GM19455 (cell line): ENCODE measurements around the gene ULK1.
A peak's percentile ranks its signal among the peaks of the same experiment; 100 is the strongest.
"Not testable (repeated sequence)": the region's sequence is repeated elsewhere in the genome, so short reads cannot be mapped to it uniquely, and the experiment has no call there.

Experiments
- ATAC-seq: cut with Tn5 transposase; IDR thresholded peaks from one replicate; pipeline ENCODE4 v1.9.1; 2021; ENCODE audit not compliant: unreplicated experiment

ULK1 gene

DNA sequence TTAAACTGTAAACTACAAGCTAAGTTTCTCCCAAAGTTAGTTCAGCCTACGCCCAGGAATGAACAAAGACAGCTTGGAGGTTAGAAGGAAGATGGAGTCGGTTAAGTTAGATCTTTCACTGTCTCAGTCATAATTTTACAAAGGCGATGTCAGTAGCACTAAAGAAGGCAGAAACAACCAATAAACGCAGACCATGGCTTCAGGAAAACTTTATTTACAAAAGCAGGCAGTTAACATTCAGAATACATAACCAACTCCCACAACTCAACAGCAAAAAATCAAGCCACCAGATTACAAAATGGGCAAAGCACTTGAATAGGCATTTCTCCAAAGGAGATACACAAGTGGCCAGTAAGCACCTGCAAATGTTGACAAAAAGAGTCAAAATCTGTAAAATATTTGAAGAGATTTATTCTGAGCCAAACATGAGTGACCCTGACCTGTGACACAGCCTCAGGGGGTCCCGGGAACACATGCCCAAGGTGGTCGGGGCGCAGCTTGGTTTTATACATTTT is 8.8 kb upstream of the ULK1 start:
- ATAC-seq, result no peak

DNA sequence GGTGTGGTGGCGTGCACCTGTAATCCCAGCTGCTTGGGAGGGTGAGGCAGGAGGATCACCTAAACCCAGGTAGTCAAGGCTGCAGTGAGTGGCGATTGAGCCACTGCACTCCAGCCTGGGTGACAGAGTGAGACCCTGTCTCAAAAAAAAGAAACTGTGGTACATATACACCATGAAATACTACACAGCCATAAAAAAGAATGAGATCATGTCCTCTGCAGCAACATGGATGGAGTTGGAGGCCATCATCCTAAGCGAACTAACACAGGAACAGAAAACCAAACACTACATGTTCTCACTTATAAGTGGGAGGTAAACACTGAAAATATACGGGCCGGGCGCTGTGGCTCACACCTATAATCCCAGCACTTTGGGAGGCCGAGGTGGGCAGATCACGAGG is 2.7 kb upstream of the ULK1 start:
- not testable (repeated sequence) for ATAC-seq

DNA sequence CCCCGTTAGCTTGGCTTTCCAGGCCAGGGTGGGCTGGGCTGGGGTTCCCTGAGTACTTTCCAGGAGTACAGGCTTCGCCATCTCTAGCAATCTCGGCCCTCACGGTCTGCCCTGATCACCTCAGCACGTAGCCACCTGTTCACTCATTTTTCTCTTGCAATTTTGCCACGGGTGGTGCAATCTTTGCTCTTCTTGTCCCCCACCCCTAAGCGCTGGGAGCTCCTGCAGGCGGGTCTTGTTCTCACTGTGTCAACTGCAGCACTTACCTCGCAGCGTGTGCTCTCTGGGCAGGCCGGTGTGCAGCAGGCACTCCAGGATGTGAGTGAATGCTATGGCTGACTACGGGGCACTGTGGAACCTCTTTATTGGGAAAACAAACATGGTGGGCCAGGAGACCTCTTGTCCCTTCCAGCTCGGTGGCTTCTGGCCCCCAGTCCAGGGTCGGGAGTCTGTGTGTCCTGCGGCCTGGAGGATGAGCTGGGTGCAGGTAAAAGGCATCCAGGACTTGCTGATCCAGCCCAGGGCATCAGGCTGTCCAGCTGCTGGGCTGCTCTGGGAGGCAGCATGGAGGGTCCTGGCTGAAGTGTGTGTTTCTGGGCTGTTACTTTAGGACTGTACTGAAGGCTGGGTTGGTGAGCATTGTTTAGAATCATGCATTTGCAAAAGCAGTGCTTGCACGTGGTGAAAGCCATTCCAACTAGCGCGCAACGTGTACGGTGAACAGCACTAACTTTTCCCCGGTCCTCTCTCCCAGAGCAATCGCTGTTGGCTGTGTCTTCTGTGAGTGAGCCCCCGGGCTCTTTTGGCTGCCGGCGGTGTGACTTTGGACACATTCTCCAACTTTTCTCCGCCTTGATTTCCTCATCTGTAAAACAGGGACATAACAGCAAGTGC is 1.5 kb upstream of the ULK1 start:
- ATAC-seq, result no peak

DNA sequence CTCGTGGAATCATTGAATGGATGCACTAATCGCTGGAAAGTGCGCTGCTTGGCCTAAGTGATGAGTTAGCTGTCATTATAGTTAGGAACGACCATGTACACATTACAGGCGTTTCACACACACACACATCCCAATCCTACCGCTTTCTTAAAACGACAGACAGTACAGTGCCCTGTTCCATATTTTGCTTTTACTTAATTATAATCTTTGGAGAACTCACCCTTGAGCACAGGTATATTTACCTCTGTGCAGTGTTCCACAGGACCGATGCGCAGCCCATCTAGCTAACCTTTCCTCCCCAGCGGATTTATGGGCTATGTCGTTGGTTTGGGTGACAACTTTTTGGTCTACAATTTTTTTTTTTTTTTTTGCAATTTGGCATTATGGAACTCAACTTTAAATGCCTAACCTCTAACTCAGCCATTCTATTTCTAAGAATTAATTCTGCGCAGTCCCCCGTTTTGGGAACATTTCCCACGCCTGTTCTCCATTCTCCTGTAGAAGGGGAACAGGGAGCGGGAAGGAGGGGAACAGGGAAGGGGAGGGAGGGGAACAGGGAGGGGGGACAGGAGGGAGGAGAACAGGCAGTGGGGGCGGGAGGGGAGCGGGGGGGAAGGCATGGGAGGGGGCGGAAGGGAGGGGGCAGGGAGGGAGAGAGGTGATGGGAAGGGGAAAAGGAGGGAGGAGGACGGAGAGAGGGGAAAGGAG is 663 bp upstream of the ULK1 start:
- ATAC-seq, result no peak

DNA sequence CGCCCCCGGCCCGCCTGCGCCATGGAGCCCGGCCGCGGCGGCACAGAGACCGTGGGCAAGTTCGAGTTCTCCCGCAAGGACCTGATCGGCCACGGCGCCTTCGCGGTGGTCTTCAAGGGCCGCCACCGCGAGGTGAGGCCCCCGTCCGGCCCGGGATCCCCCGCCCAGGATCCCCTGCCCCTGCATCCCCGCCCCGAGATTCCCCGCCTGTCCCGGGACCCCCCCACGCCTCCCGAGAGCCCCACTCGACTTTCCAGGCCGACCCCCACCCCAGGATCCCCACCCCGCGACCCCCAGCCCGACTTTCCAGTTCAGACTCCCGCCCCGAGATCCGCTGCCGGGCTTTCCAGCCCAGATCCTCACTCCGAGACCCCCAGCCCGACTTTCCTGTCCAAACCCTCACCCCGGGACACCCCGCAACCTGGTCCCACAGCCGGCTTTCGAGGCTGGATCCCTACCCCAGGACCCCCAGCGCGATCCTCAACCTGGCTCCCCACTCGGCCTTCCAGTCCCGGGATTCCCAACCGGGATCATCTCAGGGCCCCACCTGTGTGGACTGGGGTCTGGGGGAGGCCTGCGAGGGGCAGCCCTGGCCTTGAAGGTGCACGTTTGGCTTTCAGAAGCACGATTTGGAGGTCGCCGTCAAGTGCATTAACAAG is 688 bp downstream of the ULK1 start:
- no peak for ATAC-seq

DNA sequence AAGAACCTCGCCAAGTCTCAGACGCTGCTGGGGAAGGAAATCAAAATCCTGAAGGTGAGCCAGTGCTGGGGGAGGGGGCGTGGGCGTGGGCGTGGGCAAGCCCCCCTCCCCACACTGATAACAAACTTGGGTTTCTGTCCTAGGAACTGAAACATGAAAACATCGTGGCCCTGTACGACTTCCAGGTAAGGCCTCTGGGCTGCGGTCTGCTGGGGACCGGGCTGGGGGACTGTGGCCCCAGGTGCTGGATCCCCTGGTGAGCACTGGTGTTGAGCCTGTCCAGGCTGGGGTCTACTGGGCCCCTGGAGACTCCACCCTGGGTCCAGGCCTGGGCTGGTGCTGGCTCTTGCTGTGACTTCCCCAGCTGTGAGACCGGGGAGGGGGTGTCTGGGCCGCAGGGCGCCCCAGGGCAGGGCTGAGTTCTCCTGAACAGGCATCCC is 1.2 kb downstream of the ULK1 start:
- ATAC-seq, result peak; percentile 9

DNA sequence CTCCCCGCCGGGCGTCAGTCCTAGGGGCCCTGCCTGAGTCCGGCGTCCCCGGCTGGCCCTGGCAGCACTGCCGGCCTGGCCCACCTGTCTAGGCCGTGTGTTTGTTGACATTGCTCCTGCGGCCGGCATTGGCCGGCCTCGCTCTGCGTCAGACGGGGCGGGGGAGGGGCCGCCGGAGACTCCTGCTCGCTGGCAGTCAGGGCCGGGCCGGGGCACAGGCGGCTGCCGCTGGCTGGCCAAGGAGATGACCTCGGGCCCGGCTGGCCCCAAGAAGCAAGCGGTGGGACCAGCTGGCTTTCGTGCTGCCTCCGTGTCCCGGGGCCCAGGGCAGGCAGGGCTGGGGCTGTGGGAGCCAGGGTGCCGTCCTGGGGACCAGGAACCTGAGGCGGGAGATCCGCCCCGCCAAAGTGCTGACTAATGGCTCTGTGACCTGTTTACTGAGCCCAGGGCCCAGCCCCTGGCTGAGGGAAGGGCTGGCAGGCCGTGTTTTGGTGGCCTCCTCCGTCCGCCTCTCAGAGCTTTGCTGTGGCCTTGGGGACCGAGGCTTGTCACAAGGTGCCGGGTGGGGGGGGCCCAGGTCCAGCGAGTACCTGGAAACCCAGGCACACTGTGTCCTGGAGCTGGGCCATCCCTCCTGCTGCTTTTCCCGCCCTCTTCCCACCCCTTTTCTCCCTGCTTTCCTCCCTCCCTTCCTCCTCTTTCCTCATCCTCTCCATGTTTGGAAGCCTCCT is 1.8 kb downstream of the ULK1 start:
- peak; percentile 63 for ATAC-seq

DNA sequence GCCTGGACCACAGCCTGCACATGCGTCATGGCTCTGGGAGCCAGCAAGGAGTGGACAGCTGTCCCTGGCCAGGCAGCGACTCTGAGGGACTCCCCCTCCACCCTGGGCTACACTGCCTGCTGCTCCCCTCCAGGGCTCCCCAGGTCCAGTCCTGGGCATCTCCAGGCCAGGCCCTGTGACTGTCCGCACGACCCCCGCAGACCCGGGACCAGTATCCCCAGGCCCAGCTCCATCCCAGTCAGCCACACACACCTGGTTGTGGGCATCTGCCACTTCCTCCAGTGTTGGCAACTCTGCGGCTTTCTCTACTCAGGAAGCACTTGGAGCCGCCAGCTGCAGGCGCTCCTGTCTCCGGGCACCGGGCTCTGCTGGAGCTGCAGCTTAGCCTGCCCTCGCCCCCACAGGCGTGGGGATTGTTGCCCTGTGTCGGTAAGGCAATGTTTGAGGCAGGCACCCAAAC is 2.4 kb downstream of the ULK1 start:
- ATAC-seq, result no peak

DNA sequence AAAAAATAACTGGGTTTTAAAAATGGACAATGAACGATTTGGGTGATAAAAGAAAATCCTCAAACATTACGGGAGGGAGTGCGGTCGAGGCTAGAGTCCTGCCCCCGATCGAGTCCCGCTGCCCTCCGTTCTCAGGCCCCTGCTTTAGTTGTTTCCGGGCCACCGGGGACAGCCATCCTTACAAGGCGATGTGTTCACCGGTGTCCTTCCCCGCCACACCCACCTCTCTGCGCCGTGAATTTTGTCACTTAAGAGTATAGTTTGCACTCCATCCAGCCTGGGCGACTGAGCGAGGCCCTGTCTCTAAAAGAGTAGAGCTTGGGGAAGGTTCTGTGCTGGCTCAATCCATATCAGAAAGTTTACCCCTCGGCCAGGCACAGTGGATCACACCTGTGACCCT is 2.9 kb downstream of the ULK1 start:
- ATAC-seq, result no peak

DNA sequence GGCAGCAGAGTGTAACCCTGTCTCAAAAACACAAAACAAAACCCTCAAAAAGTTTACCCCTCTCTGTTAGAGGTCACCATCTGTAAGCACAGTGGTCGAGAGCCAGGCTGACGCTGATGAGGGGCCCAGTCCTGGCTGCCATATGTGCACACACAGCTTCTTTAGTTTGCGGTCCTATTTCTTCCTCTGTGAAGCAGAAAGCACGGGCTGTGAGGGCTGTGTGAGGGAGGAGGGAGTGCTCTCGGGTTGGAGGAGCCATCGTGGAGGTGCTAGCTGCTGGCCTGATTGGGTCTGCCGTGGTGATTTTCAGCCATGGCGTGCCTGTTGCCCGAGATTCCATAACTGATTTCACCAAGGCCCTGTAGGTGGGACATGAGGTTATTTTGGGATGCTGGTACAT is 3.5 kb downstream of the ULK1 start:
- ATAC-seq, result no peak

DNA sequence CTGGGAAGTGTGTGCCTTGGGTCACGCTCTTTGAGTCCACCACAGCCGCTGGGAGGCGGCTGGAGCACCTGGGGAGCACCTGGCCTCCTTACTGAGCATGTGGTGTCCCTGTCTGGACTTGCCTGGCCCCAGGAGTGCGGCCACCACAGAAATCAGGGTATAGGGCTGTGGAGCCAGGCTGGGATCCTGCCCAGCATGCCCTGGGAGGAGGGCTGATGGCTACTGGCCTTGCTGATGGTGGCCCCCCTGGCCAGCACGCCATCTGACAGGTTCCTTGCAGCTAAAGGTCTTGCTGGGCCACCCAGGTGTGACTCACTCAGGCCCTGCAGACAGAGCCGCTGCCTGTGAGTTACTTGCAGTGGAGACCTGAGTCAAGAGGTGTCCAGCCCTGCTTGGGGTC is 6.0 kb downstream of the ULK1 start:
- no peak for ATAC-seq

DNA sequence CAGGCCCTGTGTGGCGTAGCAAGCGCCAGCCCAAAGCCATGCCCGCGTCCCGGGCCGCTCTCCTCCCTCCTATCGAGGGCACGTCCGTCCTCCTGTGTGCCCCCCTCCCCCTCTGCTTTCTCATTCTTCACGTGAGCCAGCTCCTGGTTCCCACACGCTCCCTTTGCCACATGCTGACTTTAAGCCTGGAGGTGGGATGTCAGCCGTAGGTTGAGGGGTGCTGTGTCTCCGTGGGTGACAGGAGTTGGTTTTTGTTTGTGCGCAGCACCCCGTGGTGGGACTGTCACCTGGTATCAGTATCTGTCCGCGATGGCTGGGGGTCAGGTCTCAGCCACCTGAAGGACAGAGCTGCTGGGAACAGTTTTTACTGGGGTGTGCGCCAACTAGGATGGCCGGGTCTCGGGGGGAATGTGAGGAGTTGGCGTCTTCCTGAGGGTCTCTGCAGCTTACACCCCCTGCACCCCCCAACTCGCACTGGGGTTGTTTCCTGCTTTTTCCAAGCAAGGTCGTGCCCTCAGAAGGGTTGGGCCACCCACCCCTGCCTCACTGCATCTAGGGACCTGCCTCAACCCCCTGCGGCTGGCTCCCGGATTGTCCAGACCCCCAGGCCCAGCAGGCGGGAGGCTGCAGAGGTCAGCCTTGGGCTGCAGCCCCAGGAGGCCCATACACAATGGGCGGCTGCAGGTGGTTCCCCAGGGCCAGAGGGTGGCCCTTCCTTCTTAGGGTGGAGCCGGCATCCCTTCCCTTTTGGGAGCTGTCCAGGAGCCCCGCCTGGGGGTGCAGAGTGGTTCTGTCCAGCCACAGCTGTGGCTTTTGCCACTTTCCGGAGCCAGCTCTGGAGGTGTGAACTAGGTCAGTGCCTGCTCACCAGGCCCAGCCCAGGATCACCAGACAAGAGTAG is 7.3 kb downstream of the ULK1 start:
- no peak for ATAC-seq

DNA sequence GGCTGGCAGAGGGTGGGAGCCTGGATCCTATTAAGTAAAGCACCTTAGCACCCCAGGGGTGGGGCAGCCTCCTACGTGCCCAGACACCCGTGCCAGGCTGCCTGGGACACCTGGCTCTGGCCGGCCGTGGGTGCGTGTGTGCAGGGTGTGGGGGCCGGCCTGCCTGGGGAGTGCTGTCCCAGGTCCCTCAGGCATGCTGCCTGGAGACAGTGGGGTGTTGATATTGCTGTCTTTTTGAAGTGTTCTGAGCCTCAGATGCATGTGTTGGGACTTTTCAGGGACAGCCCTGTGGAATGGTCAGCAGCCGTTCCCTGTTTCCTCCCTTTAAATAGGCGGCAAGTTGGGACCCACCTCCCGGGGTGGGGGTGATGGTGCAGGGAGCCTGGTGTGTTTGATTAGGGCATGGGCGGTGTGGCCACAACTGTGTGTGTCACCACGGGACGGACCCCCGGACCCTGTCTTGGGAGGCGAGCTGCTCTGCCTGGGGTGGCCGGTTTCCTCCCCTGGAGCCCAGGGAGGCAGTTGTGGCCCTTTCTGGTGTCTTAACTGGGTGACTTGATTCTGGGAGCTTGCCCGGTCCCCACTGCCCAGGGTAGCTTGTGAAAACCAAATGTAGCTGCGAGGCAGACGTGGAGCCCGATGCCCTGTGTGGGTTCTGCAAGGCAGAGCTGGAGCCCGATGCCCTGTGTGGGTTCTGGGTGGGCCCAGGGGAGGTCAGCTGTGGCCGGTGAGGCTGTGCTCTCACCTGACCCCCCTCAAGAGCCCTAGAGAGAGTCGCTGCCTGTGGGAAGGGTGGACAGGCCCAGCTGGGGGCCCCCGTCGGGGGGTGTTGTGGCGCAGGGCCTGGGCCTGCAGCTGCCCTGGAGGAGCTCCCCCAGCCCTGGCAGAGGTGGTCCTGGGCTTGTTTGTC is 8.2 kb downstream of the ULK1 start:
- ATAC-seq, result no peak

DNA sequence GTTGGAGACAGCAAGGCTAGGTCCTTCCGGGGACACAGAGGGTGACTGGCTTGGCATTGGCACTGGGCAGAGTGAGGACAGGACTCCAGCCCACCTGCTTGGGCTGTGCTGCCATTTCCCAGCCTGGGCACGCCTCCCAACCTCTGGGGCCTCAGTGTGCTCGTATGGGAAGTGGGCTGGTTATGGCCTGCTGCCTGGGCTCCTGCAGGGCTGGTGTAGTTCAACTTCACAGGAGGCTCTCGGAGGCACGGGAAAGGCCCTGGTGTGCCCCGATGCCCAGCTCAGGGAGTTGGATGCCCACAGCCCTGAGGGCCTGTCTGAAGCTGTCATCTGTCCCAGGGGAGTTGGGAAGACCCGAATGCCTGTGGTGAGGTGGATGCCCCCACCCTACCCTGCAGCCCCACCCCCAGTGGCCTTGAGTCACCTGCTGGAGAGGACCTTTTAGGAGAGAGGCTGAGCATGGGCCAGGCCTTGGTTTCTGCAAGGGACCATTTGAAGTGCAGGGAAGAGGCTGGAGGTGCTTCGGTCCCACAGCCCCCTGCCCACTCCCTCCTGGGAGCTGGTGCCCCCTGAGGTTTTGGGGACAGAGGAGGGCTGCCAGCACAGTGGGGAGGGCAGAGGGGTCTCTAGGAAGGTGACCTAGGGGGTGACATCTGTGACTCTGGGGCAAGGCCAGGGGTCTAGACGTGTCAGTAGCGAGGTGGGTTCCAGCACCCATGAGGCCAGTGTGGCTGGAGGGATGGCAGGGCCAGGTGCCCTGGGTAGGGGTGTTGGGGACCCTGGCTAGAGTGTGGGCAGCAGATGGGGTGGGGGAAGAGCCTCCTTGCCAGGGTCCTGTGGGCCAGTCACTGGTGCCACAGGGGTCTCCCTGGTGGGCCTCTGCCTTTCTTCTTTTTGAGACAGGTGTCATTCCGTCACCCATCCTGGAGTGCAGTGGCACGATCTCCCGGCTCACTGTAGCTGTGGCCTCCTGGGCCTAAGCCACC is 9.1 kb downstream of the ULK1 start:
- no peak for ATAC-seq

DNA sequence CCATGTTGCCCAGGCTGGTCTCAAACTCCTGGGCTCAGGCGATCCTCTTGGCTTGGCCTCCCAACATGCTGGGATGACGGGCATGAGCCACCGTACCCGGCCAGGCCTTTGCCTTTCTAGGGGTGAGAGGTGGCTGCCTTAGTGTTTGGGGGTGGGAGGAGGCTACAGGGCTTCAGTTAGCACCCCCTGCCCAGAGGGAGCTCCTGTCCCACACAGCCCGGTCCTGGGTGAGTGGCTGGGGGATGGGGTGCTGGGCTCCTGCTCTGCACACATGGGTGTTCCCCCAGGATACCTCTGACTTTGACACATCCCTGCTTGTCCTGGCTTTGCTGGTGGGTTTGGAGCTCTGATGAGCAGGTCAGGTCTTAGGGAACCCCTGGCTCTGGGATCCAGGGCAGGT is 9.9 kb downstream of the ULK1 start:
- no peak for ATAC-seq

DNA sequence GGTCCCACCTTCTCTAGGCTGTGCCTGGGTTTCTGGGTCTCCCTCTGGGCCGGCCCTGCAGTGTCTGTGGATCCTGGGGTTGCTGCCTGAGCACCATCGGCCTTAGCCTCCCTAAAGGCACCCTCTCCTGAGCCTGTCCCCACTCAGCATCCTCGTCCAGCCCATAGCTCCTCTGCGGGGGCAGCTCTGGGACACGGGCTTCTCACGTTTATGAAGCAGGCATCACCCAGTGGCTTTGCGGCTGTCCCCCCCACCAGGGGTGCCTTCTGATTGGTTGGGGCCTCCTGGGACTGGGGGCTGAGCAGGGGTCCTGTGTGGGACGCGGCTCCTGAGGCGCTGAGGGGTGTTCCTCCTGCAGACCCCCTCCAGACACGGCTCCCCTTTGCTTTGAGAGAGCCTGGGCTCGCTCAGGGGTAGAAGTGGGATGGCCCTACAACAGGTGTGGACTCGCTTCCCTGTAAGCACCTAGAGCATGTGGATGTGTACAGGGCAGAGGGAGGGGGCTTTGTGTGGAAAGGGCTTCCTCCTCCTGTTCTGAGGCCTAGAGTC is 10.7 kb downstream of the ULK1 start:
- ATAC-seq, result no peak

DNA sequence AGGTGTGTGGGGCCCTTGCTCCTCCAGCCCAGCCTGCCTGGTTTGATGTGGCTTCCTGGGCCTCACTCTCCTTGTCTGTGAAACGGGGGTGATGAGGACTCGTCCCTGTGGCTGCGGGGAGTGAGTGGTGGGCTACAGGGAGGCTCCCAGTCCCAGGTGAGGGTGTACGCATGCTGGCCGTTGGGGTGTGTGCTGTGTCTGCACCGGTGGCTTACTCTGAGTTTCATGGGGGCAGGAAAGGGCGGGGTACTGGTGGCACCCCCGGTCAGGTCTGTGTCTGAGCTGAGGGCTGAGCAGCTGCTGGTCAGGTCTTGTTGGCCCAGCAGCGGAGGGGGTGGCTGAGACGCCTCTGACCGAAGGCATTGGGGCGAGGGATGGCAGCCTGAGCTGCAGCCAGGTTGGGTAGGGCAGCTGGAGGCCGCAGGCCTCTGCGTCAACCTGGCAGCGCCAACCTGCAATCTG is 11.2 kb downstream of the ULK1 start:
- no peak for ATAC-seq
